GM12872 (cell line): ENCODE measurements around the gene RSPRY1.

Experiments
- TF ChIP-seq, protein P1 (sequence below): IDR thresholded peaks from 3 replicates; pipeline ENCODE4 v1.5.1; 2011; ENCODE audit warnings: low read depth, mild to moderate bottlenecking, low read length, moderate library complexity; ENCODE audit not compliant: insufficient read depth

RSPRY1 gene

DNA sequence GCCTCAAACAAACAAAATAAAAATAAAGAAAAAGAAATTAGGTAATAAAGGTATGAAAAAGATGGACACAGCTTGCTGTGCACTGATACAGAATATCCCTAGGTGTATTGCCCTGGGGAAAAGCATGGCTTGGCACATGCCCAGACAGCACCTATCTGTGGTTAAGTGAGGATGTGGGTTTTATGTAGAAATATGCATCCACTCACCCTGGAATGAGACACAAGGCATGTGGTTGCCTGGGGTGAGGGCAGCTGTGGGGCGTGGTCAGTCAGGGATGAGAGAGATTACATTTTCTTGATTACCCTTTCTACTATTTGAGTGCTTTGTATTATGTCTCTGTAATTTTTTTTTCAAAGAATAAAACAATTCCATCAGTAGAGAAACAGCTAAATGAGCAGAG is 91.5 kb downstream of the RSPRY1 start:
- TF ChIP-seq, protein P1, sequence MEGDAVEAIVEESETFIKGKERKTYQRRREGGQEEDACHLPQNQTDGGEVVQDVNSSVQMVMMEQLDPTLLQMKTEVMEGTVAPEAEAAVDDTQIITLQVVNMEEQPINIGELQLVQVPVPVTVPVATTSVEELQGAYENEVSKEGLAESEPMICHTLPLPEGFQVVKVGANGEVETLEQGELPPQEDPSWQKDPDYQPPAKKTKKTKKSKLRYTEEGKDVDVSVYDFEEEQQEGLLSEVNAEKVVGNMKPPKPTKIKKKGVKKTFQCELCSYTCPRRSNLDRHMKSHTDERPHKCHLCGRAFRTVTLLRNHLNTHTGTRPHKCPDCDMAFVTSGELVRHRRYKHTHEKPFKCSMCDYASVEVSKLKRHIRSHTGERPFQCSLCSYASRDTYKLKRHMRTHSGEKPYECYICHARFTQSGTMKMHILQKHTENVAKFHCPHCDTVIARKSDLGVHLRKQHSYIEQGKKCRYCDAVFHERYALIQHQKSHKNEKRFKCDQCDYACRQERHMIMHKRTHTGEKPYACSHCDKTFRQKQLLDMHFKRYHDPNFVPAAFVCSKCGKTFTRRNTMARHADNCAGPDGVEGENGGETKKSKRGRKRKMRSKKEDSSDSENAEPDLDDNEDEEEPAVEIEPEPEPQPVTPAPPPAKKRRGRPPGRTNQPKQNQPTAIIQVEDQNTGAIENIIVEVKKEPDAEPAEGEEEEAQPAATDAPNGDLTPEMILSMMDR: no peak

DNA sequence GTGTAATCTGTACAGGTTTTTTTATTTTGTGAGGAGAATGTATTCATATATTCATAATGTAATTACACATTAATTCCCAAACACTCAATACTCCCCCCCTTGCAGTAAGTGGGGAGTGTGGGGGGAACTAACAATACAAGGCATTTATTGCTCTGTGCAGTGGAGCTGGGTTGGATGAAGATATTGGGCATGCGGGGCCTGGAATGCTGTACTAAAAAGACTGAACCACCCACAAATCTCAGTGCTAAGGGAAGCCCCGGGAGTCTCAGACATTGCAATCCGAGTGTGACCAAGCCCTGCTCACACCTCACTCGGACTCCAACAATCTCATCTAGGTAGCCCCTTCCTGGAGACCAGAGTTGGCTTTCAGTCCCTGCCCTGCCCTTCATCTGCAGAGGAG is 92.4 kb downstream of the RSPRY1 start:
- TF ChIP-seq, protein P1: no peak

DNA sequence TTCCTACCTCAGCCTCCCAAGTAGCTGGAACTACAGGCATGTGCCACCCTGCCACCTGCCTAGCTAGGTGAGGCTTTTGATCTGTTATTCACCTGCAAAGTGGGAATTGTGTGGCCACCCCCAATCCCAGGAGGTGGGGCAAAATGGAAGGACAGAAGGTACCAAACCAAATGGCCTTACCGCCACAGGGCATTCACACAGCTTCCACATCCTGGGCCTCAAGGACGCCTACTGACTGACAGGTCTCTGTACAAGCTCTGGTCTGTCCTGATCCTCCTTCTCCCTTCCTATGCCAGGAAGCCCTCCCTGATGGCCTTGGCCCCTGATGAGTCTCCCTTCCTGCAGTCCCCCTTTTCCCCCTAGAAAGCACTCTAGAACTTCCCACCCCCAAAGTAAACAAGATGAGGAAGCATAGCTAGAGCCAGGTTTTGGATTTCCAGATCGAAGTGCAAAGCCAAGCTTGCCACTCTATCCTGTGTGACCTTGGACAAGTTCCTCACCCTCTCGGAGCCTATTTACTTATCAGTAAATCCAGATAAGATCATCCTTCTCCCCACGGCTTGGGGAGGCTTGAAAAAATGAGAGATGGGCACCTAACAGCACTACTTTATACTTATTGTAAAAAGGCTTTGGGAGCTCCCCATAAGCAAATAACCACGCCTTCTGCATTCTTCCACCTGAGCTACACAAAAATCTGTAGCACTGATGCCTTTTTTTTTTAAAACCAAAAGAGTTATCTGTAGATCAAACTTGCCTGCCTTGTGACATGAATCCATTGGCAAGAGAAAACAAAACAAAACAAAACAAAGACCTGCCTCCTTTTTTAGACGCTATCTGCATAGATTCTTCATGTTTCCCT is 93.9 kb downstream of the RSPRY1 start:
- TF ChIP-seq, protein P1: no peak

DNA sequence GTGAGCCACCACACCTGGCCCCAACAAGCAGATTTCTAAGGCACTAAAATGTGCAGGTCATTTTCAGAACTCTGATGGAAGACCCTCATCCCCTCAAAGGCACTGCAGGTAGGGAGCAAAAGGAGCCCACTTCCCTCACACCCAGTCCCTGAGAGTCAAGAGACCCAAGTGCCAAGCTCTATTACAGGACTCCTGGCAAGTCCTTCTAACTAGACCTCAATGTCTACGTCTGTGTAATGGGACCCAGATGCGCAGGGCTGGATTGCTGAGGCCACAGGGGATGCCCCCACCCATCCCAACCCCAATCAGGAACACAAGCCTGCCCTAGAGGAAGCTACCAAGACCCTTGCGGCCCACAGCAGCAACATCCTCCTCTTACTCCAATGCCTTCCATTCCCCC is 95.7 kb downstream of the RSPRY1 start:
- TF ChIP-seq, protein P1: no peak

DNA sequence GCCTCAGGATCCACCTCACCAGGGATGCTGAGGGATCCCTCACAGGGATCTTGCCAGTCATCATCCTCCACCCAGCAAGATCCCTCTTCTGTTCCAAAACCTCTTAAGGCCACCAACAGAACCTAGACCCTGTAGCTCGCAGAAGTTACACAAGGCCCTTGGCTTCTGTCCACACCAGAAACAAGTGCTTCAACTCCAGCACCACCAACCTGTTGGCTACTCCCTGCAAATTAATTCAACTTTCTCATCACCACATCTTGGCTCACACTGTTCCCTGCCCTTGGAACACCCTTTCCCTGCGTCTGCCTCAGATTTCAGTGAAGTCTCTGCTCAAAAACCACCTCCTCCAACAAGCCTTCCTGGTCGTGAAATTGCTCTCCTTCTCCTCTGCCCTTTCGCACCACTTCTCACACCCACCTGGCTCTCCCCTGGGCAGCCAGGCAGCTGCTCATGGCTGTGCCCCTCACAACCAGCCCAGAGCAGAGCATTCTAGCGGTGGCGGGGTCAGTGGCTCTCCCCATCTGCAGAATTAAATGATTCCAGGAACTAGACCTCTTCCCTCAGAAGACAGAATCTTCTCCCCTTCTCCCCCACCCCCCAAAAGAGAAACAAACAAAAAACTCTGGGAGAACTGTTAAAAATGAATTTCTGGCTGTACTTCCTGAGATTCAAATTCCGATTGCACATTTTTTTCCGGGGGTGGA is 96.5 kb downstream of the RSPRY1 start:
- TF ChIP-seq, protein P1: no peak

DNA sequence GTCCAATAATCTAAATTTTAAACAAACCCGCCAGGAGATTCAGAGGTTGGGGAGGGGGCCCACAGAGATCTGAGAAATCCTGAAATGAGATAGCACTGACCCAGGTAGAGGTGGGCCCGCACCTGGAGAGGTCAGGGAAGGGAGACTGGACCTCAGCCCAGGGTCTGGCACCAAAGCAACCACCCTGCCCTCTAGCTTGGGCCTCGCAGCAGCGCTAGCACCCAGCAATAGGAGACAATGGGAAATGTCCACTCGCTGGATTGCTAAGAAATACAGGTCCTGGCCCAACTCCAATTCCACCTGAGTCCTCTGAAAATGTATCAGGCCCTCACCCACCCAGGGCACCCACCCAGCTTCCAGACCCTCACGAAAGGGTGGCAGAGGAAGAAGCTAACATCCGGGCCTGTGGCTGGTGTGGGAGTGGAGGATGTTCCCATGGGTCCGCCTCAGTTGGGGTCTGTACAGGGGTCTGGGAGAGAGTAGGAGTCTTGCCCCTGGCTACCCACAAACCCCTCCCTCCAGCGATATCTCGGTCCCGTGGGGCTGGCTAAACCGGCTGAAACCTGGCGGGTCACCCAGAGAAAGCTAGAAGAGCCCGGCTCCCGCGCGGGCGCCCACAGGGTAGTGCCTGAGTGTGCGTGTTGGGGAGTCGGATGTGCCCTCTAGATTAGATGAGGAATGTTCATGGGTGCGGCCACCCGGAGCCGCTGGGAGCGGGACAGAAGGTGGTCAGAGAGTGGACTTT is 97.3 kb downstream of the RSPRY1 start:
- TF ChIP-seq, protein P1: no peak

DNA sequence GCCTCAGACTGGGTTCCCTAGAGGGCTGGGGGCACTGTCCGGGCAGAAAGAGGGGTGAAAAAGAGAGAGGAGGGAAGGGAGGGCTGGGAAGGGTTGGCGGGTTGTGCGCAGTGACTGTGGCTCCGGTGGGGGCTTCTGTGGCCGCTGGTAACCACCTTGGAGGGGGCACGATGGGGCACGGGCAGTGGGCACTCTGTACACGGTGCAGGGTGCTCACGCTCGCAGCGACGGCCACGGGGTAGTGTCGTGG is 97.8 kb downstream of the RSPRY1 start:
- TF ChIP-seq, protein P1: no peak
